CD4-positive, alpha-beta T cell treated with Interferon gamma for 1 hour (primary cell): ENCODE data around the gene KLHDC9.

ENCODE experiments used
- DNase-seq: peaks from one replicate; pipeline ENCODE4 v3.0.0-alpha.2; 2020

The KLHDC9 gene

GRCh38 chr1:161133220-161133740, 35.1 kb downstream of the KLHDC9 start:
- DNase-seq = no peak

- no peak for DNase-seq
These were observed 39.7 kb downstream of the KLHDC9 start for GRCh38 chr1:161137881-161138280.

- no peak for DNase-seq
These were observed 40.3 kb downstream of the KLHDC9 start for GRCh38 chr1:161138431-161138830.

- DNase-seq = peak; percentile 13
These were observed 41.6 kb downstream of the KLHDC9 start for GRCh38 chr1:161139766-161140165.

GRCh38 chr1:161140755-161141400, 42.7 kb downstream of the KLHDC9 start:
- no peak for DNase-seq

- DNase-seq = no peak
These were observed 47.7 kb downstream of the KLHDC9 start for GRCh38 chr1:161145832-161146231.
